A673 (cell line): Measurements from ENCODE around the gene TBCD. TPM values are rescaled to one million over a fixed set of nuclear protein-coding genes. Genes with fewer than 3 reads are reported as not detected.

Source experiments
- BruUV-seq: library from RNA; stranded (reverse); fragments of 400-500 nt; replicated peaks from 2 replicates; lab custom pipeline; 2021; lab: Mats Ljungman, UMichigan
- CTCF ChIA-PET: fragments of 300-600 bp; sonication (Branson Sonifier 250); formaldehyde crosslinking; loops from one replicate; lab custom pipeline; 2022; ENCODE audit warnings: antibody characterized with exemption; lab: Charles Lee
- POLR2A ChIA-PET: fragments of 300-600 bp; sonication (Branson Sonifier 250); formaldehyde crosslinking; loops from one replicate; lab custom pipeline; 2022; ENCODE audit warnings: antibody characterized with exemption; ENCODE audit not compliant: low non-redundant PET; lab: Charles Lee
- DNase-seq: peaks from one replicate; pipeline ENCODE4 v3.0.0-alpha.2; 2015; ENCODE audit warnings: low spot score
- H3K27ac ChIP-seq: fragments of 200-600 bp; sonication (generic); 2 replicates; pipeline ENCODE4 v1.5.1; 2016; ENCODE audit warnings: mixed run types, low read depth, mild to moderate bottlenecking, mixed read lengths, antibody characterized with exemption, low read length; ENCODE audit not compliant: poor library complexity, severe bottlenecking
- H3K27me3 ChIP-seq: fragments of 200-600 bp; sonication (generic); replicated peaks from 2 replicates; pipeline ENCODE4 v1.6.1; 2017; ENCODE audit warnings: mixed run types, low read depth, mild to moderate bottlenecking, mixed read lengths, antibody characterized with exemption, low read length; ENCODE audit not compliant: insufficient read depth, poor library complexity
- H3K36me3 ChIP-seq: fragments of 200-600 bp; sonication (generic); 2 replicates; pipeline ENCODE4 v1.6.1; 2016; ENCODE audit warnings: mixed run types, mild to moderate bottlenecking, mixed read lengths, antibody characterized with exemption, low read length; ENCODE audit not compliant: insufficient read depth, poor library complexity, severe bottlenecking
- H3K4me1 ChIP-seq: fragments of 200-600 bp; sonication (generic); 2 replicates; pipeline ENCODE4 v1.6.1; 2017; ENCODE audit warnings: mixed run types, mild to moderate bottlenecking, mixed read lengths, antibody characterized with exemption, low read length; ENCODE audit not compliant: insufficient read depth, poor library complexity, severe bottlenecking
- H3K4me3 ChIP-seq: fragments of 200-600 bp; sonication (generic); 2 replicates; pipeline ENCODE4 v1.5.1; 2016; ENCODE audit warnings: low read depth, mixed run types, mild to moderate bottlenecking, mixed read lengths, low read length; ENCODE audit not compliant: poor library complexity, severe bottlenecking
- H3K9me3 ChIP-seq: fragments of 200-600 bp; sonication (generic); 2 replicates; pipeline ENCODE4 v1.6.1; 2016; ENCODE audit warnings: mixed run types, low read depth, mild to moderate bottlenecking, mixed read lengths, antibody characterized with exemption, low read length; ENCODE audit not compliant: poor library complexity, severe bottlenecking
- EZH2 ChIP-seq: fragments of 200-600 bp; sonication (generic); IDR thresholded peaks from 2 replicates; pipeline ENCODE4 v1.6.1; 2017; ENCODE audit warnings: borderline replicate concordance, low read depth, mild to moderate bottlenecking, mixed read lengths, antibody characterized with exemption, low read length; ENCODE audit not compliant: poor library complexity, severe bottlenecking
- intact Hi-C: fragments of 100-400 bp; cut with micrococcal nuclease; formaldehyde crosslinking; loops from one replicate; pipeline ENCODE4 v1.10.0; 2022; ENCODE audit not compliant: unreplicated experiment
- total RNA-seq: library from RNA; stranded (reverse); gene quantifications from 2 replicates; pipeline ENCODE4 v1.2.3, GENCODE V29; 2021
- TF ChIP-seq, protein P1 (sequence below): fragments of 300-800, 200-600 bp; sonication (generic); conservative IDR thresholded peaks from 2 replicates; pipeline ENCODE4 v1.5.1; 2017; ENCODE audit warnings: low read depth, mild to moderate bottlenecking, antibody characterized with exemption, low read length, moderate library complexity, mixed read lengths

Gene TBCD
- total RNA-seq, 1 experiment from 2014 or later: 113 TPM

DNA sequence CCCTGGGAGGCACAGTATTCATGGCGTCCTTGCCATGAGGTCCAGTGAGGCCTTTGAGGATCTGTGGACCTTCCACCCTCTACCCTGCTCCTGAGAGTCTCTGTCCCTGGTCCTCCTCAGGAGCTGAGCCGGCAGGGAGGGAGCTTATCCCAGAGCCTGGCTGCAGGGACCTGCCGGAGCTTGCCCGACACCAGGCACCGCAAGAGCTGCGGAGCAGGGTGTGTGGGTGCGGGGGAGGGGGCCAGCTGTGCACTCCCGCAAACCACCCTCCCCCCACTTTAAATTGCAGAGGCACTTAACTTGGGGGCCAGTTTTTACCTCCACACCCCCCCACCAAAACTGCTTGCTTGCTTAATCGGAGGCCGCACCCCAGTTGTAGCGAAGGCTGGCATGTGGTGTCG is 88.6 kb downstream of the TBCD start:
- intact Hi-C loops: no loop called here
- no peaks in the 10 kb centered on the region for H3K9me3 ChIP-seq
- no peaks in the 10 kb centered on the region for H3K36me3 ChIP-seq
- no peak overlapping the region for H3K4me3 ChIP-seq
- H3K27me3 ChIP-seq: no peaks in the 10 kb centered on the region
- BruUV-seq: no TSS peak
- peaks cover 34% of the 10 kb centered on the region for H3K4me1 ChIP-seq
- CTCF ChIA-PET: no interaction called here
- peak overlapping the region; percentile 30 for H3K27ac ChIP-seq
- no peak for TF ChIP-seq EZH2
- TF ChIP-seq, protein P1, sequence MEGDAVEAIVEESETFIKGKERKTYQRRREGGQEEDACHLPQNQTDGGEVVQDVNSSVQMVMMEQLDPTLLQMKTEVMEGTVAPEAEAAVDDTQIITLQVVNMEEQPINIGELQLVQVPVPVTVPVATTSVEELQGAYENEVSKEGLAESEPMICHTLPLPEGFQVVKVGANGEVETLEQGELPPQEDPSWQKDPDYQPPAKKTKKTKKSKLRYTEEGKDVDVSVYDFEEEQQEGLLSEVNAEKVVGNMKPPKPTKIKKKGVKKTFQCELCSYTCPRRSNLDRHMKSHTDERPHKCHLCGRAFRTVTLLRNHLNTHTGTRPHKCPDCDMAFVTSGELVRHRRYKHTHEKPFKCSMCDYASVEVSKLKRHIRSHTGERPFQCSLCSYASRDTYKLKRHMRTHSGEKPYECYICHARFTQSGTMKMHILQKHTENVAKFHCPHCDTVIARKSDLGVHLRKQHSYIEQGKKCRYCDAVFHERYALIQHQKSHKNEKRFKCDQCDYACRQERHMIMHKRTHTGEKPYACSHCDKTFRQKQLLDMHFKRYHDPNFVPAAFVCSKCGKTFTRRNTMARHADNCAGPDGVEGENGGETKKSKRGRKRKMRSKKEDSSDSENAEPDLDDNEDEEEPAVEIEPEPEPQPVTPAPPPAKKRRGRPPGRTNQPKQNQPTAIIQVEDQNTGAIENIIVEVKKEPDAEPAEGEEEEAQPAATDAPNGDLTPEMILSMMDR: no peak
- DNase-seq: no peak
- POLR2A ChIA-PET: no interaction called here

DNA sequence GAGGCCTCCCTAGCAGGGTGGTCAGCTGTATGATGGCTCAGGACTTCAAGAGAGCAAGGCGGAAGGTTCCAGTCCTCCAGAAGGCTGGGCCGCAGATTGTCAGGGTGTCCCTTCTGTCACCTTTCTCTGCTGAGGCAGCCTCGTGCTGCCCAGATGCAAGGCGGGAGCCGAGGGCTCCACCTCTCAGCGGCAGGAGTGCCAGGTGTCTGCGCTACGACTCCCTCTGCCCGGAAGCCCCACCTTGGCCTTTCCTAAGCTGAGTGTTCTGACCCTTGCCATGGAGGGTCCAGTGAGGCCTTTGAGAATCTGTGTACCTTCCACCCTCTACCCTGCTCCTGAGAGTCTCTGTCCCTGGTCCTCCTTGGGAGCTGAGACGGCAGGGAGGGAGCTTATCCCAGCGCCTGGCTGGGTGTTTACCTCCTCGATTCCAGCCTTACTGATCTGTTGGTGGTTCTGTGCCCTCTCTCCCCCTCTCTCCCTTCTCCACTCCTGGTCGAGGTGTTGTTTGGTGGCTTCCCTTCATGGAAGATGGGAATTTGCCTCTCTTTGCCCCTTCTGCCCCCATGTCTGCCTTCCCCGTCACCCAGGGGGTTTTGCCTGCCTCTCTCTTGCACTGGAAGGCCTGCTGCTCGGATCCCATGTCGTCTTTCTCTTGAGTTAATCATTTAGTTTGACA is 90.2 kb downstream of the TBCD start:
- DNase-seq: no peak
- no TSS peak for BruUV-seq

DNA sequence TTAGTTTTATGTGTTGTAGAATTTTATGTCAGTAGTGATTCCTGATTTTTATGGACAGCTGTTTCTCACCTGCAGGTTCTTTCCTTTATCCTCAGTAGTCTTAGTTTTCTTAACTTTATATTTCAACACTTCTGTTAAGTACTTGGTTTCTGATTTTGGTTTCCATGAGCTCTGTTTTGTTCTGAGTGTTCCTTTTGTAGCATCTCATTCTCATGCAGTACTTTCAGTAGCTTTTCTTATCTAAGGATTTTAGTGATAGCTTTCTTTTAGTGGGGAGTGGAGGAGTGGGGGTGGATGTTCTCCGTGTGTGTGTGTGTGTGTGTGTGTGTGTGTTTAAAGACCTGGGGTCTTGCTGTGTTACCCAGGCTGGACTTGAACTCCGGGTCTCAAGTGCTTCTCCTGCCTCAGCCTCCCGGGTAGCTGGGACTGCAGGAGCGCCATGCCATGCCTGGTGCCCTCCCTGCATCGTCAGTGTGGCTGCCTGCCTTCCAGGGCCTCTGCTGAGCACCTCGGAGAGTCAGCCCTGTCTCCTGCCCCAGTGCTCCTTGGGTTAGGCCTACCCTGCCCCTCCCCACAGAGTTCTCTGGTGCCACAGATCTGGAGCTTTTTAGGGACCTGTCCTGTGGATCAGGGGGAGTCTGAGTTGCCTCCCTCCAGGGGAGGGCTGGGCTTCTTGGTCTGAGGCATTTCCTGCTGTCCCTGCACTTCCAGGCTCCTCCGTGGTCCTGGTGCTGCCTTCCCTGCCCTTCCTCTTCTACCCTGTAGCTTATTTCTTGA is 92.2 kb downstream of the TBCD start:
- no peak overlapping the region for H3K27ac ChIP-seq
- TF ChIP-seq EZH2: no peak
- TF ChIP-seq, protein P1: no peak
- no TSS peak for BruUV-seq
- intact Hi-C loops: no loop called here
- no peaks in the 10 kb centered on the region for H3K27me3 ChIP-seq
- CTCF ChIA-PET: interaction anchor here (0.6 kb wide), 1 partner anchor 228 kb away, joined by 3 read pairs; no protein-coding TSS in a partner anchor
- no peak overlapping the region for H3K4me3 ChIP-seq
- DNase-seq: no peak
- POLR2A ChIA-PET: interaction anchor here (0.6 kb wide), 1 partner anchor 222 kb away, joined by 3 read pairs; no protein-coding TSS in a partner anchor
- H3K9me3 ChIP-seq: no peaks in the 10 kb centered on the region
- H3K4me1 ChIP-seq: no peaks in the 10 kb centered on the region
- H3K36me3 ChIP-seq: no peaks in the 10 kb centered on the region

More for the DNA sequence above, 90.2 kb downstream of the TBCD start:
- no peak overlapping the region for H3K27ac ChIP-seq
- intact Hi-C loops: no loop called here
- ChIA-PET CTCF (interaction anchor here (0.6 kb wide), 1 partner anchor 62 kb away, joined by 4 read pairs; no protein-coding TSS in a partner anchor), POLR2A (no interaction called here)
- H3K36me3 ChIP-seq: no peaks in the 10 kb centered on the region
- no peaks in the 10 kb centered on the region for H3K27me3 ChIP-seq
- no peak overlapping the region for H3K4me3 ChIP-seq
- peaks cover 18% of the 10 kb centered on the region for H3K4me1 ChIP-seq
- H3K9me3 ChIP-seq: no peaks in the 10 kb centered on the region
- TF ChIP-seq EZH2: no peak
- TF ChIP-seq, protein P1: no peak
